ENCODE results near the gene TGOLN2. TPM values are rescaled to one million over a fixed set of nuclear protein-coding genes. Genes with fewer than 3 reads are reported as not detected.

TGOLN2 gene
- total RNA-seq (2022; extraction: Qiagen RNA extraction; ENCODE audit: low read depth) = 85.4 to 109 TPM (median 99.5 TPM) in 5 replicates

GRCh38 chr2:85327822-85328617, at the start of gene TGOLN2:
Gene TGOLN2 (minus strand): TSS chr2:85327989. CDS start chr2:85327962, 27 bp downstream.

GRCh38 chr2:85354286-85355072, 26.7 kb upstream of the TGOLN2 start, which contains the start of the genes ELMOD3 and RETSAT:
Gene ELMOD3 (plus strand): TSS chr2:85354769. CDS start chr2:85357199, 2,430 bp downstream.
Gene RETSAT (minus strand): TSS chr2:85354528. CDS start chr2:85354507, 21 bp downstream.

Other genes starting within 250 kb of the TGOLN2 start
- 5.9 to 9.0 TPM (median 7.8 TPM) in 5 replicates for gene TCF7L1, start 194.6 kb downstream of the TGOLN2 start, total RNA-seq (2022; extraction: Qiagen RNA extraction; ENCODE audit: low read depth)
- gene RETSAT, start 26.5 kb upstream of the TGOLN2 start, total RNA-seq (2022; extraction: Qiagen RNA extraction; ENCODE audit: low read depth) = 43.6 to 53.9 TPM (median 45.6 TPM) in 5 replicates
- 12.7 to 14.5 TPM (median 13.4 TPM) in 5 replicates for gene ELMOD3, start 26.8 kb upstream of the TGOLN2 start, total RNA-seq (2022; extraction: Qiagen RNA extraction; ENCODE audit: low read depth)
- gene CAPG, start 82.4 kb upstream of the TGOLN2 start, total RNA-seq (2022; extraction: Qiagen RNA extraction; ENCODE audit: low read depth) = 86.1 to 105 TPM (median 92.6 TPM) in 5 replicates
- 0.43 to 1.0 TPM (median 0.78 TPM) in 5 replicates for gene SH2D6, start 90.7 kb upstream of the TGOLN2 start, total RNA-seq (2022; extraction: Qiagen RNA extraction; ENCODE audit: low read depth)
- 428 to 492 TPM (median 474 TPM) in 5 replicates for gene MAT2A, start 211.2 kb upstream of the TGOLN2 start, total RNA-seq (2022; extraction: Qiagen RNA extraction; ENCODE audit: low read depth)
- gene GGCX, start 233.5 kb upstream of the TGOLN2 start, total RNA-seq (2022; extraction: Qiagen RNA extraction; ENCODE audit: low read depth) = 41.6 to 46.9 TPM (median 43.3 TPM) in 5 replicates
- 13.5 to 22.3 TPM (median 18.2 TPM) in 5 replicates for gene VAMP8, start 249.6 kb upstream of the TGOLN2 start, total RNA-seq (2022; extraction: Qiagen RNA extraction; ENCODE audit: low read depth)

Measured in A549 treated with CpdA at 1 μM for 4 hours (cell line).